GM12878 (cell line): ENCODE measurements around the gene COL23A1. TPM values are rescaled to one million over a fixed set of nuclear protein-coding genes. Genes with fewer than 3 reads are reported as not detected.

ENCODE experiments used
- ATAC-seq: fragments of 200-7000 bp; cut with Tn5 transposase; 3 replicates; pipeline ENCODE4 v1.9.1; 2020; ENCODE audit warnings: mild to moderate bottlenecking, moderate library complexity
- BruUV-seq: library from RNA; stranded (reverse); fragments of 400-500 nt; replicated peaks from 2 replicates; lab custom pipeline; 2021; lab: Mats Ljungman, UMichigan
- CTCF ChIA-PET: fragments of 300-600 bp; sonication (Branson Sonifier 250); formaldehyde crosslinking; extraction: SDS; loops from one replicate; lab custom pipeline; 2021; ENCODE audit warnings: inconsistent platforms; lab: Yijun Ruan, JAX
- POLR2A ChIA-PET: fragments of 350-600 bp; formaldehyde crosslinking; extraction: SDS; loops from one replicate; lab custom pipeline; 2021; ENCODE audit warnings: inconsistent platforms; lab: Charles Lee
- RAD21 ChIA-PET: fragments of 300-600 bp; sonication (Branson Sonifier 250); formaldehyde crosslinking; loops from one replicate; lab custom pipeline; 2023; ENCODE audit warnings: antibody characterized with exemption; ENCODE audit not compliant: unreplicated experiment; lab: Charles Lee
- SMC1A ChIA-PET: fragments of 300-600 bp; sonication (Branson Sonifier 250); formaldehyde crosslinking; loops from one replicate; lab custom pipeline; 2023; ENCODE audit not compliant: unreplicated experiment, uncharacterized antibody; lab: Charles Lee
- DNase-seq: peaks from one replicate; pipeline ENCODE4 v3.0.0-alpha.2; 2011; ENCODE audit warnings: low read depth, low spot score
- FAIRE-seq: peaks from 3 replicates; lab custom pipeline; 2011; peaks lifted over from hg19 to GRCh38; lab: Jason Lieb, UNC
- H2AFZ ChIP-seq: 2 replicates; pipeline ENCODE4 v1.6.0; 2011; ENCODE audit warnings: low read depth, low read length, control low read depth; ENCODE audit not compliant: control insufficient read depth
- H3K27ac ChIP-seq: 2 replicates; pipeline ENCODE4 v1.5.1; 2011; ENCODE audit warnings: control low read depth; ENCODE audit not compliant: control insufficient read depth, insufficient read depth
- H3K27me3 ChIP-seq, 2 experiments: replicated peaks in 1 of 2; 2 replicates each; pipeline versions ENCODE4 v1.6.0 to v1.6.1; 2011; ENCODE audit warnings: low read length in 1 of 2; ENCODE audit not compliant: control insufficient read depth in 2 of 2, insufficient read depth in 2 of 2
- H3K36me3 ChIP-seq, 2 experiments: 2 replicates each; pipeline ENCODE4 v1.5.1; 2011; ENCODE audit warnings: low read length in 1 of 2; ENCODE audit not compliant: control insufficient read depth in 2 of 2, insufficient read depth in 2 of 2
- H3K4me1 ChIP-seq: 2 replicates; pipeline ENCODE4 v1.6.1; 2011; ENCODE audit warnings: mild to moderate bottlenecking, low read length, moderate library complexity, mixed read lengths; ENCODE audit not compliant: control insufficient read depth, insufficient read depth
- H3K4me2 ChIP-seq: 2 replicates; pipeline ENCODE4 v1.6.0; 2011; ENCODE audit warnings: control low read depth; ENCODE audit not compliant: control insufficient read depth, insufficient read depth
- H3K4me3 ChIP-seq: fragments of 200-600 bp; sonication (generic); 2 replicates; pipeline ENCODE4 v1.5.1; 2016
- H3K79me2 ChIP-seq: 2 replicates; pipeline ENCODE4 v1.6.0; 2011; ENCODE audit warnings: low read length; ENCODE audit not compliant: control insufficient read depth, insufficient read depth
- H3K9ac ChIP-seq: 2 replicates; pipeline ENCODE4 v1.8.0; 2011; ENCODE audit warnings: low read length, control low read depth, mixed read lengths; ENCODE audit not compliant: control insufficient read depth, insufficient read depth
- H3K9me3 ChIP-seq: replicated peaks from 3 replicates; pipeline ENCODE4 v1.5.1; 2011; ENCODE audit warnings: mild to moderate bottlenecking, low read length; ENCODE audit not compliant: control insufficient read depth, insufficient read depth
- H4K20me1 ChIP-seq: 2 replicates; pipeline ENCODE4 v1.6.0; 2011; ENCODE audit not compliant: control insufficient read depth, insufficient read depth
- CEBPZ ChIP-seq: fragments of 150-350 bp; IDR thresholded peaks from 2 replicates; pipeline ENCODE4 v1.6.1; 2016; ENCODE audit warnings: low read depth, low read length
- ETV6 ChIP-seq, 2 experiments: fragments of 450-650 bp in 1 of 2; IDR thresholded peaks in 1 of 2; conservative IDR thresholded peaks in 1 of 2; 2 replicates each; pipeline ENCODE4 v1.6.1; 2014; ENCODE audit warnings: antibody characterized with exemption in 1 of 2, borderline replicate concordance in 1 of 2, low read depth in 1 of 2, mild to moderate bottlenecking in 1 of 2, moderate library complexity in 1 of 2
- IKZF1 ChIP-seq: fragments of 450-650 bp; conservative IDR thresholded peaks from 2 replicates; pipeline ENCODE4 v1.6.1; 2017; ENCODE audit warnings: antibody characterized with exemption, mild to moderate bottlenecking
- IRF4 ChIP-seq: IDR thresholded peaks from 2 replicates; pipeline ENCODE4 v1.6.1; 2011; ENCODE audit warnings: low read depth, low read length
- KDM1A ChIP-seq: fragments of 200-600 bp; sonication (generic); IDR thresholded peaks from 2 replicates; pipeline ENCODE4 v1.6.1; 2016; ENCODE audit warnings: borderline replicate concordance
- NR2F1 ChIP-seq: fragments of 450-650 bp; conservative IDR thresholded peaks from 2 replicates; pipeline ENCODE4 v1.6.1; 2017; ENCODE audit warnings: mild to moderate bottlenecking
- RB1 ChIP-seq: fragments of 450-650 bp; formaldehyde crosslinking; IDR thresholded peaks from 2 replicates; pipeline ENCODE4 v1.6.1; 2017; ENCODE audit warnings: mild to moderate bottlenecking, borderline replicate concordance
- USF1 ChIP-seq: IDR thresholded peaks from 2 replicates; pipeline ENCODE4 v1.6.1; 2011; ENCODE audit warnings: borderline replicate concordance, low read depth, mild to moderate bottlenecking, moderate library complexity, mixed read lengths, low read length; ENCODE audit not compliant: insufficient read depth; ENCODE audit errors: extremely low read length
- ZBTB4 ChIP-seq: fragments of 450-650 bp; formaldehyde crosslinking; IDR thresholded peaks from 2 replicates; pipeline ENCODE4 v1.4.0; 2022; ENCODE audit warnings: mild to moderate bottlenecking, moderate library complexity
- ZNF217 ChIP-seq: fragments of 450-650 bp; IDR thresholded peaks from 2 replicates; pipeline ENCODE4 v1.6.1; 2017; ENCODE audit warnings: antibody characterized with exemption, mild to moderate bottlenecking
- WGBS: methylation state at CpG from one replicate; pipeline ENCODE4 v1.1.6; 2016; ENCODE audit warnings: low lambda C conversion rate; ENCODE audit not compliant: insufficient replicate concordance, insufficient coverage; ENCODE audit errors: missing lambda C conversion rate; 5-methylcytosine and 5-hydroxymethylcytosine counted together
- in situ Hi-C: fragments of 300-500 bp; cut with MboI; formaldehyde crosslinking; loops from 9 replicates; pipeline ENCODE4 v1.14.3; 2018; ENCODE audit warnings: mixed read lengths
- intact Hi-C: fragments of 100-400 bp; cut with micrococcal nuclease; formaldehyde crosslinking; loops from one replicate; pipeline ENCODE4 v1.14.2; 2022; ENCODE audit not compliant: unreplicated experiment
- polyA plus RNA-seq, 11 experiments: library from polyadenylated mRNA; depleted of rRNA in 4 of 11; unstranded in 6 of 11; stranded (reverse) in 5 of 11; fragments of >200 nt; fragmentation: Nextera tagmentation in 4 of 11; fragmentation: Illumina TruSeq in 1 of 11; extraction: Ambion mirVana in 4 of 11; extraction: Trizol in 1 of 11; gene quantifications; 1 replicate in 1 of 11; 2 replicates in 10 of 11; pipeline versions ENCODE4 v1.2.1 to v1.2.3, GENCODE V29; 2011 to 2016; ENCODE audit warnings: inconsistent platforms in 2 of 11, missing spikeins in 2 of 11, low read depth in 1 of 11
- total RNA-seq, 4 experiments: library from RNA; depleted of rRNA in 3 of 4; stranded (reverse); fragments of >200 nt in 3 of 4; fragmentation: Illumina TruSeq in 1 of 4; extraction: Trizol in 1 of 4; gene quantifications; 2 replicates each; pipeline versions ENCODE4 v1.2.1 to v1.2.3, GENCODE V29; 2013 to 2021

The COL23A1 gene
- total and polyA plus RNA-seq, 10 of the 15 experiments (the other 5 are each of a cell fraction or from before 2014, with no cell fraction given), result 0.03 to 0.83 (median 0.09) TPM; not detected in 5

- BruUV-seq, result no TSS peak
- SMC1A ChIA-PET, result no interaction called here
- Histone ChIP-seq H3K79me2 (no peaks in the 10 kb centered on the region), H3K9ac (no peak overlapping the region), H4K20me1 (no peaks in the 10 kb centered on the region), H3K9me3 (no peaks in the 10 kb centered on the region), H3K27ac (no peak overlapping the region), H2AFZ (no peak overlapping the region), H3K4me2 (no peak overlapping the region), H3K27me3 (no peaks in the 10 kb centered on the region), H3K4me1 (no peaks in the 10 kb centered on the region), H3K36me3 (peaks cover 5 to 36% of the 10 kb centered on the region in 2 experiments), H3K4me3 (no peak overlapping the region)
- WGBS, result 100% methylated on average over 2 of the region's 2 CpGs
- in situ Hi-C loops (no loop called here), intact Hi-C loops (no loop called here)
- CTCF ChIA-PET, result no interaction called here
- FAIRE-seq (no peak), ATAC-seq (no peak), DNase-seq (no peak)
- TF ChIP-seq CEBPZ, result no peak
- RAD21 ChIA-PET, result no interaction called here
- POLR2A ChIA-PET, result no interaction called here
These were observed 12.6 kb upstream of the COL23A1 start for GRCh38 chr5:178602752-178603151.

- no peak overlapping the region for H3K27ac ChIP-seq
- no peak overlapping the region for H2AFZ ChIP-seq
- ChIA-PET RAD21 (no interaction called here), POLR2A (no interaction called here), CTCF (no interaction called here), SMC1A (no interaction called here)
- no peak overlapping the region for H3K9ac ChIP-seq
- BruUV-seq, result no TSS peak
- 0 out of 4 replicates have a peak, but pooled peaks cover 0 to 10% of the 10 kb centered on the region in 2 experiments for H3K36me3 ChIP-seq
- no peak for FAIRE-seq
- no peak for DNase-seq
- no peak overlapping the region for H3K4me3 ChIP-seq
- H3K9me3 ChIP-seq, result no peaks in the 10 kb centered on the region; the same call in 1 of the 3 replicates
- H3K27me3 ChIP-seq, result no peaks in the 10 kb centered on the region; a peak in 1 of 4 replicates
- no peaks in the 10 kb centered on the region for H4K20me1 ChIP-seq
- no peak for ATAC-seq
- no peaks in the 10 kb centered on the region for H3K4me1 ChIP-seq
- no peak overlapping the region for H3K4me2 ChIP-seq
- in situ Hi-C loops (no loop called here), intact Hi-C loops (no loop called here)
- 98% methylated on average over 2 of the region's 2 CpGs for WGBS
- H3K79me2 ChIP-seq, result no peaks in the 10 kb centered on the region
- TF ChIP-seq NR2F1 (no peak), ETV6 (conservative IDR thresholded peaks at IDR 0.05 in 1 of 2, IDR thresholded peaks at IDR 0.05 in 1 of 2; ENCODE audit: borderline replicate concordance in 1 of 2, low read depth in 1 of 2) (no peak), ZNF217 (no peak), IRF4 (no peak), RB1 (no peak), ZBTB4 (CRISPR knock-in tag) (no peak), IKZF1 (no peak), USF1 (no peak), KDM1A (no peak)
These were observed 5.6 kb upstream of the COL23A1 start for GRCh38 chr5:178595750-178596149.
